HG03060 (cell line): ENCODE measurements around the gene RBM23.
A peak's percentile ranks its signal among the peaks of the same experiment; 100 is the strongest.
"Not testable (repeated sequence)": the region's sequence is repeated elsewhere in the genome, so short reads cannot be mapped to it uniquely, and the experiment has no call there.

Source experiments
- ATAC-seq: cut with Tn5 transposase; IDR thresholded peaks from one replicate; pipeline ENCODE4 v1.9.1; 2021; ENCODE audit warnings: low read depth, moderate number of reproducible peaks; ENCODE audit not compliant: unreplicated experiment

Gene RBM23

DNA sequence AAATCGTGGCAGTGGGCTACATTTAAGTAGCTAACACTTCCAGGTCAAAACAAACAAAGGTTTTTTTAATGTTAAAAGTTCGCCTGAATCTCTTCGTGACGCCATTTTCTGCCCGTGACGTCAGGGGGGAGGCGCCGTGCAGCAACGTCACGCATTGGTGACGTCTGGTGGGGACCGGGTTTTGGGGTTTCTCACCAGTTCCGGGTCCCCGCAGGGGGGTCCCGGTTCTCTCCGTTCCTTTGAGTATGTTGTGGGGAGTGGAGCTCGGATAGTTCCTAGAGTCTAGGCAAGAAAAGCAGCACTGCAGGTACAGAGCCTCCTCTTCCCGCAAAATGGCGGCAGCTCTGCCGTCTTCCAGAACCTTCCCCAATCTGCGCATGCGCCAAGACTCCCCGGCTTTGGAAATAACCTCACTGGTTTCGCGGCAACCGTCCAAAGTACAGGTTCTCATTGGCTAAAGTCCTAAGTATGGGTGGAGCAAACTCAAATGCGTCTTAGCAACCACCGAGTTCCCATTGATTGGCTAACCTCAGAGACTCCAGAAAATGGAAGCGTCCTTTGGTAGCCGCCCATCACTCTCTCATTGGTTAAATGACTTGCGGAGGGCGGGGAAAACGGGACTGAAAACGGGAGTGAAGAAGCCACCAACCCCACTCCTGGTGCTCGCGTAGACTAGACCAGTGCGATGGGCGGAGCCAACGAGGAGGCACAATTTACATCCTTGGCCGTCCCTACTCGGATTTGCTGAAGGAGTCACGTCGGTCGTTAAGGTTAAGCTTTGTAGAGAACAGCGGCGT, at the start of gene RBM23:
Gene RBM23, minus strand, starts transcription at position 346 of the 797 bp plus-strand sequence.
- ATAC-seq: peak; percentile 93

DNA sequence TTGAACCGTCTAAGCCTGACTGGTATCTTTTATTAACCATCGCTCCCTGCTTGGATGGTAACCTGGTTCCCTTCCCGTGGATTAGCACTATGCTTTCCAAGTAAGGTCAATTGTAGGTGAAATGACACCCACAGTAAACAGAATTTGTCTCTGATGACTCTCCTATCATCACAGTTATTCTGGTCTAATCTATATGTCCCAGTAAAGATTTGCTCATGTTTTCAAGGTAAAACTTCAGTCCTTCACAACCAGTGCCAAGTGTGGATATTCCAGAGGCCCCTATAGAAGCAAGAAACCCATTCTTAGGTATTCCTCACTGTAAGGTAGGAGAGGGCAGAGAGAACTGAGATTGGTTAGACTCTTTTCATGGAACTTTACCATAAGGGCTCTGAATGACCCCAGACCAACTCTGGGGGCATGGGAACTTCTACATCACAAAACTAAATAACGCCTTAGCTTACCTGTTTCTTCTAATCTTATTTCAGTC, 47.9 kb upstream of the RBM23 start:
- no peak for ATAC-seq

DNA sequence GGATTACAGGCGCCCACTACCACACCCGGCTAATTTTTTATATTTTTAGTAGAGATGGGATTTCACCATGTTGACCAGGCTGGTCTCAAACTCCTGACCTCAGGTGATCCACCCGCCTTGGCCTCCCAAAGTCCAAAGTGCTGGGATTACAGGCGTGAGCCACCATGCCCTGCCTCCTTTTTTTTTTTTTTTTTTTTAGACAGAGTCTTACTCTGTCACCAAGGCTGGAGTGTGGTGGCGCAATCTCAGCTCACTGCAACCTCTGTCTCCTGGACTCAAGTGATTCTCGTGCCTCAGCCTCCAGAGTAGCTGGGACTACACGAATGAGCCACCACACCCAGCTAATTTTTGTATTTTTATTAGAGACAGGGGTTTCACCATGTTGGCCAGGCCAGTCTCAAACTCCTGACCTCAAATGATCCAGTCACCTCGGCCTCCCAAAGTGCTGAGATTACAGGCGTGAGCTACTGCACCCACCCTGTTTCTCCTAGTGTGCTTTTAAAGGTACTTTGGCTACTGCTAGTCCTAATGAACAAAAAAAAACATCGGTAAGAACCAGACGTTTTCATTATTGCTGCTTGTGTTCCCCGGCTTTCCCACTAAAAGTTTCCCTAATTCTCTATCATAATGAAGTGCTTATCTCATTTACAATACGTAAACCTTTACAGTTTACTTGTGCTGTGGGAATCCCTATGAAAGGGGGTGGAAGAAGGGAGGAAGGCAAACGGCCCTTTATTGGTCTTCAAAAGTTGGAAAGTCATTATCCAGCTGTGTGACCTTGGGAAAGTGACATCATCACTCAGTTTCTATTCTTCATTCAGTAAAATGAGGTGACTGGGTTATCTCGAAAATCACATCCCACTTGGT, 47.2 kb upstream of the RBM23 start:
- ATAC-seq: not testable (repeated sequence)

DNA sequence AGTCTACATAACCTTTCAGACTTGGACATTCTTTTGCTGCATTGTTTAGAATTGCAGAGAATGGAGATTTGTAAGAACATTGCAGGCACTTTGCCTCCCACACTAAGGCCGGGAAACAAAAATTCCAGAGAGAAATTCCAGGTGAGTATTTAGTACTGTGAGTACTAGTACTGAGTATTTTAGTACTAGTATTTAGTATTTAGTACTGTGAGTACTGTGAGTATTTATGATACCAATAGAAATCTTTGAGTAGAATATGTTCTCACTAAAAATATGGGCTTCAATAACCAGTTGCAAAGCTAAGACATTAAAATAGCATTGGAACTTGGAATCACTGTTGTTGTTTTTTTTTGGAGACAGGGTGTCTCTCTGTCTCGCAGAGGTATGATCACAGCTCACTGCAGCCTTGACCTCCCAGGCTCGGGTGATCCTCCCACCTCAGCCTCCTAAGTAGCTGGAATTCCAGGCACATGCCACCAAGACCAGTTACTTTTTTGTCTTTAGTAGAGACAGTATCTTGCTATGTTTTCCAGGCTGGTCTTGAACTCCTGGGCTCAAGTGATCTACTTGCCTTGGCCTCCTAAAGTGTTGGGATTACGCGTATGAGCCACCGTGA, 43.2 kb upstream of the RBM23 start:
- no peak for ATAC-seq

DNA sequence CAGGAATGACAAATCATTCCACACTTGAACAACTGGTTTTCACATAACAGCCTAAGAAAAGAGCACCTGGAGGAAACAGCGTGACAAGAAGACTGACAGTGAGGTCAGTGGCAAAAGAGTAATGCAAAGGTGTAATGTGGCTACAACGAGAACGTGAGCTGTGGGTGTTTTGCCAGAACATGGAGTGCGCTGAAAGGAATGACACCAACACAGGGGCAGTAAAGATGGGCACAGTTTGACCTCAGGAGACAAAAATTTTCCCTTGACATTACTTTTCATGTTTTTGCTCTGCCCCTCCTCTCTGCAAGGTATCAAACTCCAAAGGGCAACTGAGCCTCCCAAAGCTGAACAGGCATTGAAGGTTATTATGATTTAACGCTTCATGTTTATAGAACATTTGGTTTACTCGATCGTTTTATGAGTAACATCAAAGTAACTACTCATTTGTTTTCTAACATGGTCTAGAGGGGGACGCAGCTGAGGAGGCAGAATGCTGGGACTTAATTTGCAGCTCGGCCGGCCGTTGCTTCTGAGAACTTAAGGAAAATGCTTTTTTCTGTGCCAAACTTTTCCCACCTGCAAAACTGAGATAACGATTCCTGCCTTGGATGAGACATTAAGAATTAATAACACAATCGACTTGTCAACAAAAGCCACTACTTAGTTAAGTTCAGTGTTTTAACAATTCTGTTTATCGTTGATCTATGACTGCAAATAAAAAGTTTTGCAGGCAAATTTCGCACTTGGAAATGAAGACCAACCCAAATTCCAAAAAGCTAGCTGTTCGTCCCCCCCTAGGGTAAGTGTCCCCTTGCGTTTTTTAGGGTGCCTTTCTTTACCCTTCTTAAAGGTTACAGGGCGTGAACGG, 37.0 kb upstream of the RBM23 start:
- no peak for ATAC-seq

DNA sequence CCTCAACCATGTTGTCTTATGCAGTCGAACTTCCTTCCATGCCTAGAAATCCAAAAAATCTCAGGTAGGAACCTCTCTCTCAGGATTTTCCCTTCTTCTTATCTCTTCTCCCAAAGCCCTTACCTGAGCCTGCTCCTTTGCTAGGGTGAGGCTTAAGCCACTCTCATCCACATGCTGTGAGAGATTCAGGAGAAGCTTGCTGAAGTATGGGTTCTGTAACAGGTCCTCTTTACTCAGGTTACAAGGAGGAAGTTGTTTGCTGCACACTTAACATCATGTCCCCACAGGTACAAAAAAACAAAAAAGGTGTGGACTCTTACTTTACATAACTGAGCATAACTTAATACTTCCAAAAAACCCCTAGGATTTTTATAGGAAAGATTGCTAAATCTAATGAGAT, 33.5 kb upstream of the RBM23 start:
- no peak for ATAC-seq

DNA sequence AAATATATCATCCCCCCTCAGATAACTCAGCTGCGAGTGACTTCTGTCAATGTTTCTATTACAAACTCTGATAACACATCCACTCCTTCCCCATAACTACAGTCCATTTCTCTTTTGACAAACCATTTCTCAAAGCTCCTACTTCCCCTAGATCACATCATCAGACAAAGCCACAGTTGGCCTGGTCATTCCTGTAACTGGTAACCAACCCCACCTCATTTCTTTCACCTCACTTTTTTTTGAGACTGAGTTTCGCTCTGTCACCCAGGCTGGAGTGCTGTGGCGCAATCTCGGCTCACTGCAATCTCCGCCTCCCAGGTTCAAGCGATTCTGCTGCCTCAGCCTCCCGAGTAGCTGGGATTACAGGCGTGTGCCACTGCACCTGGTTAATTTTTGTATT, 32.8 kb upstream of the RBM23 start:
- not testable (repeated sequence) for ATAC-seq

DNA sequence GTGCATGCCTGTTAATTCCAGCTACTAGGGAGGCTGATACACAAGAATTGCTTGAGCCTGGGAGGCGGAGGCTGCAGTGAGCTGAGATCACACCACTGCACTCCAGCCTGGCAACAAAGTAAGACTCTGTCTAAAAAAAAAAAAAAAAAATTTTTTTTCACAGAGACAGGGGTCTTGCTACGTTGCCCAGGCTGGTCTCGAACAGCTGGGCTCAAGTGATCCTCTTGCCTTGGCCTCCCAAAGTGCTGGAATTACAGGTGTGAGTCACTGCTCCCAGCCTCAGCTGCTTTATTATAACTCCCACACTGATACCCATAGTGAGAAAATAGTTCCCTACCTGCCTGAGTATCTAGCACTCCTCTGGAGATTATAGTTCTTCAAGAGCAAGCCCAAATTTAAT, 26.7 kb upstream of the RBM23 start:
- ATAC-seq: no peak

DNA sequence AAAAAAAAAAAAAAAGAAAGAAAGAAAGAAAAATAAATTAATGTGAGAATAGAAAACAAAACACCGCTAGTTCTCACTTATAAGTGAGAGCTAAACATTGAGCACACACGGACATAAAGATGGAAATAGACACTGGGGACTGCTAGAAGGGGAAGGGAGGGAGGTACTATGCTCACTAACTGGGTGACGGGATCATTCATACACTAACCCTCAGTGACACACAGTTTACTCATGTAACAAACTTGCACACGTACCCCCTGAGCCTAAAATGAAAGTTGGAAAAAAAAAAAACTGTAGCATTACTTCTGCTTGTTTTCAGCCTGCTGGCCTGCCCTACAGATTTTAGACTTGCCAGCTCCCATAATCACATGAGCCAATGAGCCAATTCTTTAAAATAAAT, 20.7 kb upstream of the RBM23 start:
- ATAC-seq: no peak

DNA sequence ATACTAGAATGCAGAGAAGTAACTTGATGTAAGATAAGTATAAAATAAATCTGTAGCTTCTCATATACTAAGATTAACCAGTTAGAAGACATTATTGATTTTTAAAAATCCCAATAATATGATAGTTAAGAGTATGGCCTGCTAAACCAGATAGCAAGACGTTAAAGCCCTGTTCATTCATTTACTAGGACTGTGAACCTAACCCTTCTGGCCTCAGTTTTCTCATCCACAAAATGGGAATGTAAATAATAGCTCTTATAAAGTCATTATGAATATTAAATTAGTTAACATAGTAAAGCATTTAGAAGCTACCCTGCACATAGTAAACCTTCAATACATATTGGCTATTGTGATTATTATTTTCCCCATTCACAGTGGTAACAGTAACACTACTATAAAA, 16.2 kb upstream of the RBM23 start:
- ATAC-seq: no peak

DNA sequence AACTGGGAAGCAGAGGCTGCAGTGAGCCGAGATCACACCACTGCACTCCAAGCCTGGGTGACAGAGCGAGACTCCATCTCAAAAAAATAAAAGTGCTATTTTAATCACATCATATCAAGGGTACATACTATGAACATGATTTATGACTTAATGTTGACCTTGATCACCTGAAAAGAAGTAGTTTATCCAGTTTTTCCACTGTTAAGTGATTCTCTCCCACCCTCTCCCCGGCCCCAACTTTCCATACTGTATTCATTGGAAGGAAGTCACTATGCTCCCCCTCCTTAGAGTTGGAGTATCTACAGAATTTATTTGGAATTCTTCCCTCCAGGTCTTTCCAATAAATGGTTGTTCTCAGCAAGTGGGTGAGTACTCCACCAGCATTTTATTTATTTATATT, 13.2 kb upstream of the RBM23 start:
- ATAC-seq: no peak

DNA sequence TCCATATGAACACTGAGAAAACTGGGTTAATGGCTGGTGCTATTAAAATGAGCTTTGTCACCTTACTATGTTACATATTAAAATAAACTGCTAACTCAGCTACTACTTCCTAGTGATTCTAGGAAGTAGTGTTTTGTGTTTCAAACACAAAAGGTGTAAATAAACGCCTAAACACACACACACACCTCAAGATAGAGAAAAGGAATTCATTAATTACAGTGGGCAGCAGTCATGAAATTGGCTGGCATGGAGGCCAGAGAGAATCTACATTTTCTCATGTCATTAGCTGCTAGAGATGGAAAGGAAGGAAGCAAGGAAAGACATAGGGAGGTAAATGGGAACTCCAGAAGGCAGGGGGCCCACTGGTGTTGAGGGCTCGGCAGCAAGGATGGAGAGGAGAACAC, 11.0 kb upstream of the RBM23 start:
- ATAC-seq: no peak

DNA sequence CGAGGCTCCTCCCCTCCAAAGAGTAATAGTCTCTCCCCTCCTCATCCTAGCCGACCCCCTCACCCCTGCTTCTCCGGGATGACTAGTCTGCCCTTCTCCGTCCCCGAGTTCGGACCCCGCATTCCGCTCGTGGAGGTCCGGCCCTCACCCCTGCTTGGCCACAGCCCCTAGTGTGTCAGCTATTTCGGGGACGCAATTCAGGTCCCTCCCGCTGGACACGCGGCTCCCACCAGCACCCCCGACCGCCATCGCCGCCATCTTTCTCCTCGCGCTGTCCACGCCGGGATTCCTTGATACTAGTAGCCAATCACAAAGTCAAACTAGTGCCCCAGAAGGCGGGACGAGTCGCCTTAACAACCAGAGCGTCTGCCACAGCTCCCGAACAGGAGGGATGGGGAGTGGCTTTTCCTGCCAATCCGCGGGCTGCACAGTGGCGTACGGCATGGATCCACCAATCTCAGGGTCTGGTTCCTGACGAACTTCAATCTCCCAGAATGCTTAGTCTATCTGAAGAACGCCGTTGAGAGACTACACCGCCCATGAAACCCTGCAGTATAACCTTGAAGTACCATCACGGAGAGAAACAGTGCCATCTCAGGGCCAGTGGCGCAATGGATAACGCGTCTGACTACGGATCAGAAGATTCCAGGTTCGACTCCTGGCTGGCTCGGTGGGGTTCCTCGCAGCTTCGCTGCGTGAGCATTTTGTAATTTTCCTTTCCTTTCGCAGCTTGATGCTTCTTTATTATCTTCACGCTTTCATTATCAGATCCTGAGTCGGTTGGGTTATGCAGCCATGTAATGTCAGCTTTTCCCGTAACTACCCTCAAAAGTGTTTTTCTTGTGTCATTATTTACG, 10.4 kb upstream of the RBM23 start, which contains the start of gene PRMT5:
Gene PRMT5, minus strand, starts transcription at position 273 of the 857 bp plus-strand sequence. Its CDS starts 15 bp downstream, at position 258.
- peak; percentile 87 for ATAC-seq

DNA sequence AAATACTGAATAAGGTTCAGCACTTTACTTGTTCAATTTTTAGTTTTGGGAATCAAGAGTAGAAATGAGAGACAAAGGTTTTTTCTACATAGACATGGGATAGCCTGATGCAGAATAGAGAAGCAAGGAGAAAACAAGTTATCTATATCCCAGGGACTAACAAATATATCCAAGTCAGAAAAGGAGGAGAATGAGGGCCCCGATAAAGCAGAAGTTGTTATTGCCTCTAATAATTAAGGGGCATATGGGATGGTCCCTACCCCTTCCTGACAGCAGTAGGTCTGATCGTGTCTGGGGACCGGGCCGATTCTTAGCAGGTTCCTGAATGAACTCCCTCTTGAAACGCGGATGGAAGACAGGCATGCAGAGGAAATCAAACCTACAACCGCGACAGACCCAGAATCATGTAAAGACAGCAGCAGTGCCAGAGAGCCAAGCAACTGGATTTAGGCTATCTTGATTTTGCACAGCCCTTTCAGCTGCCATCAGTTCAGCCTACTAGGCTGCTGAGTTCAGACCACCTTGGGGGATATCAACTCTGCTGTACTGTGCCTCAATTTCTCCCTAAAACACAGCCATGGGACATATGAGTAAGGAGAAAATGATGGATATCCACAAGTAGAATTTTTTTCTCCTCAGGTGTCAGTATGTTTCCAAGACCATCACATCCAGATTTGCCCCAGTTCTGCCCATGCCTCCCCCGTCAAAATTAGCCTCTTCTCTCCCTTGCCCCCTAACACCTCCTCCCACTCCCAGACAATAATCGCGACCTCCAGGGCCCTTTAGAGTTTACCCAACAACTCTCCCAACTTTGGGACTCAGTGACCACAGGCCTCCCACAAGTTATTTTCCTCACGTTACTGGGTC, 9.5 kb upstream of the RBM23 start:
- ATAC-seq: no peak

DNA sequence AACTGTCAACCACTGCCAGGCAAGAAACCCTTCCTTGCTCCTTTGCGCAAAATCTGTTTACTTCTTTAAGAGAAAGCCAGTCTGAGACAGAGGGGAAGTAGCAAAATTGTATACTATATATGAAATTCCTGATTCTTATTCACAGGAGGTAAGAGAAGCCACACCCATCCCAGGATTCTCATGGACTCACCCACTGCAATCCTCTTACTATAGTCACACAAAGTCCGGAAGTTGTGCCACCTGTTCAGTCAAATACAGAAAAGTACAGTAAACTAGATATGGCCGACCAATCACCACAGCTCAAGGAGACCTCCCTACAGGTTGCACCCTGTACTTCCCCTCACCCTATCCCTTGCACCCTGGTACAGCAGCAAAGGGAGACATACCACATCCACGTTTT, 7.4 kb upstream of the RBM23 start:
- no peak for ATAC-seq

DNA sequence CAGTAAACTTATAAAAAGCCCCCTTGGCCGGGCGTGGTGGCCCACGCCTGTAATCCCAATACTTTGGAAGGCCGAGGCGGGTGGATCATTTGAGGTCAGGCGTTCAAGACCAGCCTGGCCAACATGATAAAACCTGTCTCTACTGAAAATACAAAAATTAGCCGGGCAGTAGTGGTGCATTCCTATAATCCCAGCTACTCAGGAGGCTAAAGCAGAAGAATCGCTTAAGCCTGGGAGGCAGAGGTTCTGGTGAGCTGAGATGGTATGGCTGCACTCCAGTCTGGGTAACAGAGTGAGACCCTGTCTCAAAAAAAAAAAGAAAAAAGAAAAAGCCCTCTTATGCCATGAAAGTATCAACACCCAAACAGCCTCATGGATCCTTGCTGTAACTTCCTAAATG, 6.6 kb upstream of the RBM23 start:
- no peak for ATAC-seq

DNA sequence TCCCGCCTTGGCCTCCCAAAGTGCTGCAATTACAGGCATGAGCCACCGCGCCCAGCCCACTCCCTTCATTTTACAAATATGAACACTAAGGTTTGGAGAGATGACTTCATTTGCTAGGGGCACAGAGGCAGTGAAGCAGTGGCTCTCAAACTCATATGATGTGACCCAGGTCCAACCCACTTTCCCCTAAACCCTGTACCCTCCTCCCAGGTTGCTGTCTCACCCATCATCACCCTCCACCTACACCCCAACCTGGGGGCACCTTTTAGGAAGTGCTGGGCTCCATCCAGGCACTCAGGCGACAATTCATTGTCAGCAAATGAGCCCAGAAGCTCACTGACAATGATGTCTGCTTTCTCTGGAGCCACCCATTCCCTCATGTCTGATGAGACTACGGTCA, 4.8 kb upstream of the RBM23 start:
- no peak for ATAC-seq

DNA sequence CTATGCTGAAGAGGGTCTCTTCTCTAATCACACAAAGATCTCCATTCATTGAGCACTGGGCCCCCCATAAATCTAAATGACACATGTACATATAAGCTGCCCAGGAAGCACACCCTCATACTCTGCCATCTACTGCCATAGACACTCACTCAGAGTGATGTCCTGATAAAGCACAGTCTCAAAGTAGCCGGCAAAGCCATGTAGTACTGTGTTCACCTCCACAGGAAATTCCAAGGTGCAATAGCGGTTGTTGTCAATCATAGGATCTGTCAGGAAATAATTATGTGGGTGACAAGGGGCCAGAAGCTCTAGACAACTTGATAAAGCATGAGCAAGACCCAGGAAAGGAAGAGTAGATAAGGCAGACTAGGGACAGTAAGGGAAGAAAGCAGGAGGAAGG, 3.3 kb upstream of the RBM23 start:
- no peak for ATAC-seq
